Natural killer cell (primary cell): ENCODE data around the gene HOXA5. TPM values are rescaled to one million over a fixed set of nuclear protein-coding genes. Genes with fewer than 3 reads are reported as not detected.

ENCODE experiments used
- ATAC-seq, 3 donors: fragments of 150-1000 bp in 2 of 3; fragments of 200-7000 bp in 1 of 3; cut with Tn5 transposase; 1 replicate in 1 of 3; 2 replicates in 2 of 3; pipeline ENCODE4 v1.10.0; 2021; ENCODE audit warnings: mild to moderate bottlenecking in 2 of 3, moderate library complexity in 2 of 3
- DNase-seq, 2 donors: peaks; one replicate each; pipeline versions ENCODE4 v3.0.0 to v3.0.0-alpha.2; 2013 to 2021; ENCODE audit warnings: mixed read lengths in 1 of 2
- H3K27ac ChIP-seq: one replicate; pipeline ENCODE4 v1.5.1; 2013; ENCODE audit warnings: mild to moderate bottlenecking, low read length
- H3K27me3 ChIP-seq: one replicate; pipeline ENCODE4 v1.6.1; 2013; ENCODE audit warnings: low read length; ENCODE audit not compliant: control insufficient read depth, insufficient read depth
- H3K36me3 ChIP-seq: one replicate; pipeline ENCODE4 v1.6.1; 2013; ENCODE audit warnings: low read length; ENCODE audit not compliant: control insufficient read depth, insufficient read depth
- H3K4me1 ChIP-seq: one replicate; pipeline ENCODE4 v1.6.1; 2013; ENCODE audit warnings: low read length; ENCODE audit not compliant: control insufficient read depth, insufficient read depth
- H3K4me3 ChIP-seq: one replicate; pipeline ENCODE4 v1.5.1; 2013; ENCODE audit warnings: low read length
- H3K9me3 ChIP-seq: one replicate; pipeline ENCODE4 v1.6.1; 2013; ENCODE audit warnings: low read length; ENCODE audit not compliant: control insufficient read depth, insufficient read depth
- H3K27ac Mint-ChIP-seq, 2 donors: one replicate each; pipeline ENCODE4 v1.8.0; 2022; ENCODE audit warnings: mild to moderate bottlenecking in 2 of 2, mixed read lengths in 2 of 2, moderate library complexity in 1 of 2
- H3K27me3 Mint-ChIP-seq, 2 donors: one replicate each; pipeline ENCODE4 v1.8.0; 2022; ENCODE audit warnings: low read depth in 2 of 2, mixed read lengths in 2 of 2
- H3K36me3 Mint-ChIP-seq: one replicate; pipeline ENCODE4 v1.8.0; 2022; ENCODE audit warnings: mixed read lengths
- H3K4me1 Mint-ChIP-seq, 2 donors: one replicate each; pipeline ENCODE4 v1.8.0; 2022; ENCODE audit warnings: mixed read lengths in 2 of 2
- H3K4me3 Mint-ChIP-seq: one replicate; pipeline ENCODE4 v1.8.0; 2022; ENCODE audit warnings: mild to moderate bottlenecking, moderate library complexity, mixed read lengths
- H3K9me3 Mint-ChIP-seq, 2 donors: one replicate each; pipeline ENCODE4 v1.8.0; 2022; ENCODE audit warnings: mixed read lengths in 2 of 2
- WGBS: methylation state at CpG from one replicate; pipeline ENCODE4 v1.1.7; 2013; ENCODE audit warnings: missing lambda C conversion rate; ENCODE audit not compliant: insufficient coverage; 5-methylcytosine and 5-hydroxymethylcytosine counted together
- intact Hi-C: fragments of 100-400 bp; cut with micrococcal nuclease; formaldehyde crosslinking; loops from one replicate; pipeline ENCODE4 v1.14.2; 2022
- total RNA-seq, 4 donors: library from RNA; stranded (reverse); fragments of 120-200 nt in 1 of 4; gene quantifications; one replicate each; pipeline versions ENCODE4 v1.2.3 to v1.2.4, GENCODE V29; 2013 to 2022
- TF ChIP-seq, protein P1 (sequence below): fragments of 200-600 bp; IDR thresholded peaks from one replicate; pipeline ENCODE4 v1.8.0; 2022; ENCODE audit warnings: antibody characterized with exemption

The HOXA5 gene
- total RNA-seq, 3 donors from 2014 or later (not counting 1 experiment from before 2014, with no cell fraction given) = 0.29 to 13.0 (median 0.52) TPM

DNA sequence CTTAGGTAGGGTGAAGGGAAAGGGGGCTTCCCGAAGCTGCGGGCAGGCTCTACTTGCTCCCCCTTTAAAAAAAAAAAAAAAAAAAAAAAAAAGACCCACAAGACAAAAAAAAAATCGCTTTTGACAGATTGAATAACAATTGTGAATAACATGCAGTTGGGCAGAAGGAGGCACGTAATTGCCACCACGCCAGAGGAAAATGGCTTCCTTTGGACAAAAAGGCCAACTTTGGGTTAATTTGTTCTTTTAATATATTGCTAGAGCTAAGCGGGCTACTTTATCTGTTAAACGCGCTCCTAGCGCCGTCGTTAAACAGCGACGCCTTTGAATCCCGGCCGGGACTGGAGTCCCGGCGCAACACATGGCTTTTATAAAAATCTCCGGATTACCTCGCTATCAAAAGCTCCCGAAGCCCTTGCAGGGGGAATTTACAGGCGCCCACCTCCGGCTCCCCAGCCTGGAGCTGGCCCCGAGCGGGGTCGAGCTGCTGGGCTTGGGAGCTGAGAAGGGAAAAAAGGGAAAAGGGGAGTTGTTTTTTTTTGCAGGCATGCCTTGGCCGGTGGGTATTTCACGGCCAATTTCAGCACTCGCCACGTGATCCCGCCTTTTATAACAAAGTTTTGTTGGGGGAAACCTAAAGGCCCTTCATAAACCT, 40.3 kb upstream of the HOXA5 start:
- peak overlapping the region; percentile 30 for H3K4me3 ChIP-seq
- H3K4me1 Mint-ChIP-seq = peaks cover 39 to 51% of the 10 kb centered on the region in 2 donors
- 3% methylated on average over 28 of the region's 30 CpGs for WGBS
- no peaks in the 10 kb centered on the region for H3K9me3 Mint-ChIP-seq
- peaks cover 68 to 80% of the 10 kb centered on the region in 2 donors for H3K27me3 Mint-ChIP-seq
- no peaks in the 10 kb centered on the region for H3K9me3 ChIP-seq
- H3K27ac Mint-ChIP-seq = no peak overlapping the region
- DNase-seq (peak; percentile 14 to 33), ATAC-seq (no peak)
- peaks cover 7% of the 10 kb centered on the region for H3K36me3 Mint-ChIP-seq
- no peaks in the 10 kb centered on the region for H3K36me3 ChIP-seq
- intact Hi-C loops = loop anchor here (2.0 kb wide), 1 partner anchor 19 kb away; the partner anchor contains the start of gene HOXA9
- TF ChIP-seq, protein P1, sequence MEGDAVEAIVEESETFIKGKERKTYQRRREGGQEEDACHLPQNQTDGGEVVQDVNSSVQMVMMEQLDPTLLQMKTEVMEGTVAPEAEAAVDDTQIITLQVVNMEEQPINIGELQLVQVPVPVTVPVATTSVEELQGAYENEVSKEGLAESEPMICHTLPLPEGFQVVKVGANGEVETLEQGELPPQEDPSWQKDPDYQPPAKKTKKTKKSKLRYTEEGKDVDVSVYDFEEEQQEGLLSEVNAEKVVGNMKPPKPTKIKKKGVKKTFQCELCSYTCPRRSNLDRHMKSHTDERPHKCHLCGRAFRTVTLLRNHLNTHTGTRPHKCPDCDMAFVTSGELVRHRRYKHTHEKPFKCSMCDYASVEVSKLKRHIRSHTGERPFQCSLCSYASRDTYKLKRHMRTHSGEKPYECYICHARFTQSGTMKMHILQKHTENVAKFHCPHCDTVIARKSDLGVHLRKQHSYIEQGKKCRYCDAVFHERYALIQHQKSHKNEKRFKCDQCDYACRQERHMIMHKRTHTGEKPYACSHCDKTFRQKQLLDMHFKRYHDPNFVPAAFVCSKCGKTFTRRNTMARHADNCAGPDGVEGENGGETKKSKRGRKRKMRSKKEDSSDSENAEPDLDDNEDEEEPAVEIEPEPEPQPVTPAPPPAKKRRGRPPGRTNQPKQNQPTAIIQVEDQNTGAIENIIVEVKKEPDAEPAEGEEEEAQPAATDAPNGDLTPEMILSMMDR = no peak
- peaks cover 57% of the 10 kb centered on the region for H3K4me1 ChIP-seq
- peak overlapping the region; percentile 81 for H3K4me3 Mint-ChIP-seq
- peaks cover 88% of the 10 kb centered on the region for H3K27me3 ChIP-seq
- no peak overlapping the region for H3K27ac ChIP-seq

DNA sequence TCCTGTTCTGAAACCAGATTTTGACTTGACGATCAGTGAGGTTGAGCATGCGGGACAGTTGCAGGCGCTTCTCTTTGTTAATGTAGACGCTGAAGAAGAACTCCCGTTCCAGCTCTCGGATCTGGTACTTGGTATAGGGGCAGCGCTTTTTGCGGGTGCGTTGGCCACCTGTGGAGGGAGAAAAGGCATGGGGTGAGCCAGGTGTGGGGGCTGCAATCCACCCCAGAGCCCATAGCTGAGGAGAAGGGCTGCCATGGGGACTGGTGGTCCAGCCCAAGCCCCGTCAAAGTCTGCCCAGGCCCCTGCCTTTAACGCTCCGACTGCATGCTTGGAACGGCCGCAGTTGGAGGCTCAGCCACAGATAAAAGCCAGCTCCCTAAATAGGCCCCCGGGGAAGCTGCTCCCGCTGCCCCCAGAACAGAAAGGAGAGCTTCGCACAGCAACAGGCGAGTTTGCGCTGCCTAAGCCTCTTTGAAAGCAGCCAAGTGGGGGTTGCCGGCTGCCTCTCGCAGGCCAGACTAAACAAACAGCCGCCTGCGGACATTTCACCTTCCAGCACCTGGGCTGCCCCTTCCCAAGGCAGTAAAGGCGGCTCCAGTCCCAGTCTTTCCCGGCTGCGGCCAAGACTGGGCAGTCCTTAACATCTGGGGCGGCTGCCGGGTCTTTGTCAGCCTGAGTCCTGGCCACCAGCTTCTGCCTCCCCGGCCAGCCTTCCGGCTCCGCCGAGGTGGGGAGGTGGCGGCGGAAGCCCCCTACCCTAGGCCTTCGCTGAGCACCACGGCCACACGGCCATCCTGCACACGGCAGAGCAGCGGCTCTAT, 39.6 kb upstream of the HOXA5 start:
- Mint-ChIP-seq H3K4me3 (peak overlapping the region; percentile 37), H3K36me3 (peaks cover 7% of the 10 kb centered on the region), H3K27me3 (peaks cover 68 to 78% of the 10 kb centered on the region in 2 donors), H3K4me1 (peaks cover 32 to 44% of the 10 kb centered on the region in 2 donors), H3K27ac (no peak overlapping the region), H3K9me3 (no peaks in the 10 kb centered on the region)
- TF ChIP-seq, protein P1 = no peak
- no peak overlapping the region for H3K27ac ChIP-seq
- peak; percentile 14 to 23 for DNase-seq
- no peaks in the 10 kb centered on the region for H3K9me3 ChIP-seq
- H3K4me1 ChIP-seq = peaks cover 49% of the 10 kb centered on the region
- intact Hi-C loops = no loop called here
- 20% methylated on average over 38 of the region's 39 CpGs for WGBS
- no peaks in the 10 kb centered on the region for H3K36me3 ChIP-seq
- no peak overlapping the region for H3K4me3 ChIP-seq
- H3K27me3 ChIP-seq = peaks cover 87% of the 10 kb centered on the region
- no peak for ATAC-seq

DNA sequence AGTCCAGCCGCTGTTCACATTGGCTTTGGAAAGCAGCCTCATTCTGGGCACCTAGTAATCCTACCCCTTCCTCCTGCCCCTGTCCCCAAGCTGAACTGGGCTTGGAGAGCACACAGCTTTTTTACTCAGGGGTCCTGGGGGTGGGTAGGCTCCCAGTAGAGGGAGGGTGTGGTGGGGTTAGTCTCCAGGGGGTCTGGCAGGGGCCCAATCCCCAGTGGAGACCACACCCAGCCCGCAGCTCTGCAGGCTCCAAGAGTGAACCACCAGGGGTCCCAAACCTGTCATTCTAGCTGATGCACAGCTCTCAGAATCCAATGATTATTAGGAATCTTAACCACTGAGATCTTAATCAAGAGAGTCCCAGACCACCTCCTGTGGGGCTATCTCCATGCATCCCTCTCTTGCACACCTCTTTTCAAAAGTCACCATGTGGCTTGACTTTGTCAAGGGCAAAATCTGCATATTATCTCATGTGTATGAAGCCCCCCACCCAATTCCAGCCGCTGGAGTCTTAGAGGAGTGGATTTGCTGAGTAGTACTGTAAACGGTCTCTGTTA, 38.9 kb upstream of the HOXA5 start:
- peaks cover 80% of the 10 kb centered on the region for H3K27me3 ChIP-seq
- H3K36me3 ChIP-seq = no peaks in the 10 kb centered on the region
- H3K4me3 ChIP-seq = no peak overlapping the region
- WGBS = 60% methylated on average over 4 of the region's 4 CpGs
- peaks cover 42% of the 10 kb centered on the region for H3K4me1 ChIP-seq
- Mint-ChIP-seq H3K36me3 (peaks cover 7% of the 10 kb centered on the region), H3K4me1 (peaks cover 27 to 37% of the 10 kb centered on the region in 2 donors), H3K4me3 (peak overlapping the region; percentile 37), H3K9me3 (no peaks in the 10 kb centered on the region), H3K27ac (no peak overlapping the region), H3K27me3 (peaks cover 68 to 79% of the 10 kb centered on the region in 2 donors)
- ATAC-seq (no peak), DNase-seq (no peak)
- intact Hi-C loops = no loop called here
- no peaks in the 10 kb centered on the region for H3K9me3 ChIP-seq
- H3K27ac ChIP-seq = no peak overlapping the region
- TF ChIP-seq, protein P1 = no peak
